Stimulated activated CD8-positive, alpha-beta memory T cell treated with anti-CD3 and anti-CD28 coated beads, Interleukin-4, amount 100 ng/mL, for 1 hour (primary cell): Measurements from ENCODE around the gene ARID1B.

Experiments used
- DNase-seq, 2 donors: peaks; one replicate each; pipeline ENCODE4 v3.0.0-alpha.2; 2020; ENCODE audit warnings: low read depth in 2 of 2, low spot score in 1 of 2

The ARID1B gene

DNA sequence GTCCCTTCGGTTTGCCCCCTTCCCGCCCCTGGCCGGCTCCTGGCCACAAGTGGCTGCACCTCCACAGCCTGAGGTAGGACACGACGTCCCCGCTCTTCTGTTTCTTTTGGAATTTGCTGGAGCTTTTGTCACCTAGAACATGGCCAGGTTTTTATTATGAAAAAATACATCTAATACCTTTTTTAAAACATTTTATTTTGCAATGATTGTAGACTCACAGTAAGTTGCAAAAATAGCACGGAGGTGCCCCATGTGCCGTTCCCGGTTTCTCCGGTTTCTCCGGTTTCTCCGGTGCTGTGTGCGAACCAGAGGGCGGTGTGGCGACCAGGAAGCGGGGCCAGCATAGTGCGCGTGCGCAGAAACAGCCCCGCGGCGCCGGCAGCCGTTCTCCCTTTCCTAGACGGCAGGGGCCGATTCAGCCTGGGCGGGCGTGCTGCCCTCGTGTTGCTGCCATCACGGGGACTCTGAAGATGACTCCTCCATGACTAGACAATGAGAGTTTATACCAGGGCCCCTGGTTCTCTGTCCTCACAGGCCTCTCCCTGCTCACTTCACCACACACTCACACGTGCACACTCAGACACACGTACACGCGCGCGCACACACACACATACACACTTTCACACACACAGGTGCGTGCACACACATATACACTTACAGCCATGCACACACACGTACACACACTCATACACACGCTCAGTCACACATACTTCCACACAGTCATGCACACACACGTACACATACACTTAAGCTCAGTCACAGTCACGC, 444.1 kb downstream of the ARID1B start:
- DNase-seq: peak; percentile 50 to 72

DNA sequence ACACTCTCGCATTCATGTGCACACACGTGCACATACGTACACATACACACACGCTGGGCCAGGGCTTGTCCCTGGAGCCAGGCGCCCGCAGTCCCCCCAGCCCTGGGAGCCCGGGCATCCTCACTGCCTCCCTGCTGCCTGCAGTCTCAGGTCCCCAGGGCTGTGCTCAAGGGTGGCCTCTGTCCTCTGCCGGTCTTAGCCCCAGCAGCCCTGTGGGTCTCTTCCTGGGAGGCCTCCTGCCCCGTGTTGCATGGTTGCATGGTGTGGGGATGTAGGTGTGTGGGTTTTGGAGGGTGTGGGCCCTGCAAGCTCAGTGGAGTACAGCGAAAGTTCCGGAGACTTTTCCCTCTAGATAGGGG, 444.6 kb downstream of the ARID1B start:
- DNase-seq: no peak

DNA sequence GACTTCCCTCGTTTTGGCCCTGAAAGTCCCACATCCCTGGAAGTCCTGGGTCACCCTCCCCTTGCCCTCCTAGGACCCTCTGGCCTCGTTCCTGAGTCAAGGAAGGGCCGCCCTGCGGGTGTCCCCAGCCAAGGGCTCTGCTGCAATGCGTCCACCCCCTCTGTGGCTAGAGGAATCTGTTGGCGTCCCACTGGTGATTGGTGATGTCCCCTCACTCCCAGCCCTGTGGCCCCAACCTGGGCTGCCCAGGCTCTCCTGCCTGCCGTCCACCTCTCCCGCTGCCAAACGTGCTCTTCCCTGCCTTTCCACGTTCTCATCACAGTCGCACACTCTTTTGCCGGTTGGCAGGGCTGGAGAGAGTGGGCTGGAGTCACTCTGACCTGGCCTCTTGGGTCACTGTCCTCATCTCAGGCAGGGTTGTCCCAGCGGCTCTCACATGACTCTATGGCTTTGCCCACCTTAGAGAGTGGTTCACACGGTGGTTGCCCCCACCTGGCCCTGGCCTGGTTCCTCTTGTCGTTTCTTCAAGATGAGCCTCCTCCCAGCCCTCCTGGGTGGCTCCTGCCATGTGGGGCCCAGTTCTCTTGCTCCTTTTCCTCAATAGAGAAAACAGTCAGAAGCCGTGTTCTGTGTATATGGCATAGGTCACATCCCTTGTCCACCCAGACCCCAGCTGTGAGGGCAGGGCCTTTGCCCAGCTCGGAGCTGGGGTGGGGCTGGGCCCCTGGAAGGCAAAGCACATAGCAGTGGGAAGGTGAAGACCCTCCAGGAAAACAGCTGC, 445.2 kb downstream of the ARID1B start:
- DNase-seq: no peak

DNA sequence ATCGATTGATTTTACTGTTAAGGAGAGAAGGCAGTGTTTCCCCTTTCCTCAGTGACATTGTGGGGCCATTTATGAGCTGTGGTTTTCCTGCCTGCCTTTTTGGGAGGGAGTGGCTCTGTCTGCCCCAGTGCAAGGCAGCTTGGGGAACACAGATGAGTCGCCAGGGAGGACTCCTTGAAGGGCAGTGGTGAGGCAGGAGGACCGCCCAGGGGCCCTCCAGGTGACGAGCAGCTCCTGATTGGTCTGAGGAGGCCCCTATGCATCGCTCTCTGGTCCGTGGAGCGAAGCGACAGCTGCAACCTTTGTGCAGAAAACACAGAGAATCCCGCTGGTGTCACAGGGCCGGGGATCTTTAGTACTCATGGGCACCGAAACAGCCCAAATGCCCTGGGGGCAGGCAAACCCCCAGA, 445.8 kb downstream of the ARID1B start:
- no peak for DNase-seq

DNA sequence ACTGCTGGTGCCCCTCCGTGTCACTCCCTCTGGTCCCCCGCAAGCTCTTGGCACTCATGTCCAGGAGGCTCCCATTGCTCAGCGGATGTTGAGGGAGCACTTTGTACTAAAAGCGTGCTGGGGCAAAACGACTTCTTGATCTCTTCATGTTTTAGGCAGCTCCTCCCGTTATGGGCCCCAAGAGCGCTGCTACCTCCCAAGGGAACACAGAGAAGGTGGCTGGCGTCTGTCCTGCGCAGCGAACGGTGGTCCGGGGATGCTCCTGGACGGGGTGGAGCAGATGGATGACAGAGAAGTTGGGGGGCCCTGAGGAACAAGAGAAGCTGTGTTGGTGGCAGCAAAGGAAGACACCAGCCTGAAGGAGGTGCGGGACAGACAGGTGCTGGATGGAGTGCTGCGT, 446.3 kb downstream of the ARID1B start:
- DNase-seq: no peak

DNA sequence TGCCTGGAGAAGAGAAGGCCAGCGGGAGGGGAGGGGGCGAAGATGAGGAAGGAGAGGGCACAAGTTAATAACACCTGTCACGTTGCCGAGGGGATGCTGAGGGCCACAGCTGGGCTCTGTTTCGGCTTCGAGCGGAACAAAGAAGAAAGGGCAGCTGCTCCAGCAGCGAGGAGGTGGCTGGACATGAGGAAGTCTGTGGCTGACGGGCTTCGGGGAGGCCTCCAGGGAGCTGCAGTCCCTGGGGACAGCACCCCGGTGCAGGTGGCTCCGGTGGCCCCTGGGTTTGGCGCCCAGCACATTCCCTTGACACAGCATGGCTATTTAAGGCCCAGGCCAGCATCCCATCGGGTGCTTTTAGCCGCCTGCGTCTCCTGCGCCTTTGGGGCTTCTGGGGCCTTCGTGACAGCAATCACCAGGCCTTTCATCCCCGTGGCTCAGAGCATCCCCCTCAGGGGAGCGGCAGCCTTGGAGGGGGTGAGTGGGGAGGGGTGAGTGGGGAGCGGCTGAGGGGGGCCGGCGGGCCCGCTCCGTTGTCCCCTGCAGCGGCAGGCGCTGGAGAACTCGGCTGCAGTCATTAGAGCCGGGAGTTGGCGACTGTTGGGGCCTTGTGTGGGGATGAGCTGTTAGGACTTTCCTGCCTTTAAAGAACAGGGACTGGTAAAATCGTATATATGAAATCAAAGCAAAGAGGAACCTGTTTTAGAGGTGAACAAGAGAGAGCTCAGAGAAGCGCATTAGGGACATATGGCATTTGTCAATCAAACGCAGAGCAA, 447.2 kb downstream of the ARID1B start:
- DNase-seq: no peak

DNA sequence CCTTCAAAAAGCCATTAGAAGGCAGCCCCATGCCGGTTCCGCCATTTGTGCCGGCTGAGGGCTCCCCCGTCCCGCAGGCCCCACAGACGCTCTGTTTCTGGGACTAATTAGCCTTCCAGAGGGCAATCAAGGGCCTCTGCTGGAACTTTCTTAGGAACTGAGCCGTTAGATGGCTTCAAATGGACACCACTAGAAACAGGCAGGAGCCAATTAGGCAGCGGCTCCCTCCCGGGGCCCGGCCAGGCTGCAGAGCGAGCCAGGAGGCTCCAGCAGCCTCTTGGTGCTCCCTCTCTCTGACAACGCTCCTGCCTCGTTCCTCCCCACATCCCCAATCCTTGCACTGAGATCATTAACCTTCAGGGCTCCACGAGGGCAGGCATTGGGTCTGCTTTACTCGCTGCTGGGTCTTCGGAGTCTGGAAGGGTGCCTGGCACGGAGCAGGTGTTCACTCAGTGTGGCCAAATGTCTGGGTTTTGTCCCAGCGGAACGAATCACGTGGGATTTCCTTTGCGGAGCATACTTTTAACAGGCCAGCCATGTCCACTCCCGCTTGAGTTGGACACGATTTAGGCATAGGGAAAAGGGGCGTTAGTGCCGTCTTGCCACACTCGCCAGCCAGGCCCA, 447.9 kb downstream of the ARID1B start:
- no peak for DNase-seq

DNA sequence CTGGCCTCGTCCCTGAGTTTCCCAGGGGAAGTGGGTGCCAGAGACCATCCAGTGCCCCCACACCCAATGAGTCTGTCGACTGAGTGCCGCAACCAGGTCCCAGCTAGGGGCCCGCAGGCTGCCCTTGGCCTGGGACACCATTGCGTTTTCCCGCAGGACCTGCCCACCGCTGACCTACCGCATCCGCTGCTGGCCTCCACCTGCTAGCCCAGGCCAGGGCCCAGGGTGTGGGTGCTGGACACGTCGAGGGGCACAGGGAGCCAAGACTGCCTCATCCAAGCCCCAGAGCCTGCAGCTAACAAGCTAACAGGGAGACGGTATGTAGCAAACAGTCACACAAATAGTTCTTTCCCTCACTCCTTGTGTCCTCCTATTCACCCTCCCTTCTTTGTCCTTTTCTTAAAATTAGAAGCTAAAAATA, 448.4 kb downstream of the ARID1B start:
- no peak for DNase-seq

DNA sequence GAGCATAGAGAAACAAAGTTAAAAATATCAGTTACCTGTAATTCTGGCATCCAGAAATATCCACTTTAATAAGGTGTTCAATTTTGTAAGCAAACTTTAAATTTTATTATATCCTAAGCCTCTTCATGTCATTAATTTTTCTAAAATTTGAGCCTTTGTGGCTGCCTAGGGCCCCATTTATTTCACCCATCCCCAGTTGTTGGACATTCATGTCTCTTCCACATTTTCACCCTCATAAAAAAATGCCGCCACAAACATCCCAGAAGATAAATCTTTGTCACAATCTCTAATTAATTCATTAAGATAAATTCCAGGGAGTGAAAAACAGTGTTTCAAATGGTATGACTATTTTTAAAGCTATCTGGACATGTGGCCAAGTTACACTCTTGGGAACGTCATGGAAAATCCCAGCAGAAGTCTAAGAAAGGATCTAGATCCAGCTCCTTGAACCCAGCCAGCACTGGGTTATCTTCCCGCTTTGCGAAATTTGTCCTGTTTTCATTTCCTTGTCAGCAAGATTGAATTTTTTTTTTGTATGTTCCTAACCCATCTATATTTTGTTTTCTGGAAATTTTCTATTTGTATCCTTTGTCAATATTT, 448.9 kb downstream of the ARID1B start:
- DNase-seq: no peak

DNA sequence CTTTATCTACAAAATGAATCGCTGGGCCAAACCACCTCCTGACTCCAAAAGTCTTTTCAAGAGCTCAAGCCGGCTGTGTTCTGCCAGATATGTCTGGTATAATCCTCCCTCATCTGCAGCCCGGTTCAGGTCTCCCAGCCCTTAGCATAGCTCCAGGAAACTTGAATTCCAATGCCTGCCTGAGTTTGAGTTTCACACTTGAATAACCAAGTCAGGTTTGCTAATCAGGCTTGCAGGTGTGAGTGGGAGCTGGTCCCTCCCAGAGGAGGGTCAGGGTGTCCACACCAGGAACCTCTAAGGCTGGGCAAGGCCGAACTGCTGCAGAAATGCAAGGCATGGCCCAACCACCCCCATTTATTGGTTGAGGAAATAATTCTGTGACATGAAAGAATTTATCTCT, 449.6 kb downstream of the ARID1B start:
- DNase-seq: no peak

DNA sequence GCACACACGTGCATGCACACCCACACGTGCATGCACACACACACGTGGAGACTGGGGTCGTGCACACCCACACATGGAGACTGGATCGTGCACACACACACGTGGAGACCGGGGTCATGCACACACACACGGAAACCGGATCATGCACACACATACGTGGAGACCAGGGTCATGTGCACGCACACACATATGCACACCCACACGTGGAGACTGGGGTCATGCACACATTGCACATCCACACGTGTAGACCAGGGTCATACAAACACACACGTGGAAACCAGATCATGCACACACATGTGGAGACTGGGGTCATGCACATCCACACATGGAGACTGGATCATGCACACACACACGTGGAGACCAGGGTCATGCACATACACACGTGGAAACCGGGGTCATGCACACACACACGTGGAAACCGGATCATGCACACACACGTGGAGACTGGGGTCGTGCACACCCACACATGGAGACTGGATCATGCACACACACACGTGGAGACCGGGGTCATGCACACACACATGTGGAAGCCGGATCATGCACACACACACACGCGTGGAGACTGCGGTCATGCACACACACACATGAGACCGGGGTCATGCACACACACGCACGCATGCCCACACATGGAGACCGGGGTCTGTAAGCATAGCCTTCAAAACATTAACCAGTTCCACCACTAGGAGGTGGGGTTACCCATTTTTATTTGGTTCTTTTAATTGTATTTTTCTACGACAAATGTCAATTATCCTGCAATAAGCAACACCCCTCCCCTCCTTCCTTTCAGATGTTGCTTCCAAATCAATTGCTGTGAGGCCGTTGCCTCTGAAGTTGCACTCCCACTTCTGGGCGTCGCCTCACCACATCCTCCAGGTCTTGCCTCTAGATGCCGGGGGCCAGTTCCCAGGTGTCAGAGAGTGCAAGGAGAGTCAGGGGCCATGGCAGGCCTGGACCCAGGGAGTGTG, 450.3 kb downstream of the ARID1B start:
- DNase-seq: no peak

DNA sequence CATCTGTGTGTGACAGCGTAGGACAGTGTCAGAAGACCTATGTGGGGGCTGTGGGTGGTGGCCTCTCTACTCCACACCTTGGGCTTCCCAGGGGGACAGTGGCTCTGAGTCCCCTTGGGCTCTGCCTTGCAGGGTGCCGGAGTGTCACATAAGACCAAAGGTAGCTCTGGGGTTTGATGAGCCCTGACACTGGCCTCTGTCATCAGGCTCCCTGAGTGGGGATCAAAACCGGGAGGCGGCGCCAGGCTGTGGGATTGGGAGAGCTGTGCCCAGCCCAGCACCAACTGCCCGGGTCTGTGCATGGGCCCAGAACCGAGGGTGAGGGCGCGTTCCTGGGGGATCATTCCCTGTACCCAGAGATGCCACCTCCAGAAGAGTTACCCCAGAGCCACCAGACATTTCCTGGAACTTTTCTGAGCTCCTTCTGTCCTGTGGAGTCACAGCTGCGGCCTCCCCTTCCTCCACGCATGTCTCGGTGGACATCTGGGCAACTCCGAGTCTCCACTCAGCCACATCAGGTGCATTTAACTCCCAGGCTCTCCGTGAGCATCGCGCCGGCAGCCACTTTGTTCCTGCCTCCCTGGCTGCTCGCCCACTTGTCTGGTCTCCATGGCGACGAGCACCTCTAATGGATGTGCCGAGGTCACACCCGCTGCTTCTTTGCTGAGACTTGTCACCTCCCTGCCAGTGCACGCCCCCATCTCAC, 451.4 kb downstream of the ARID1B start:
- no peak for DNase-seq

DNA sequence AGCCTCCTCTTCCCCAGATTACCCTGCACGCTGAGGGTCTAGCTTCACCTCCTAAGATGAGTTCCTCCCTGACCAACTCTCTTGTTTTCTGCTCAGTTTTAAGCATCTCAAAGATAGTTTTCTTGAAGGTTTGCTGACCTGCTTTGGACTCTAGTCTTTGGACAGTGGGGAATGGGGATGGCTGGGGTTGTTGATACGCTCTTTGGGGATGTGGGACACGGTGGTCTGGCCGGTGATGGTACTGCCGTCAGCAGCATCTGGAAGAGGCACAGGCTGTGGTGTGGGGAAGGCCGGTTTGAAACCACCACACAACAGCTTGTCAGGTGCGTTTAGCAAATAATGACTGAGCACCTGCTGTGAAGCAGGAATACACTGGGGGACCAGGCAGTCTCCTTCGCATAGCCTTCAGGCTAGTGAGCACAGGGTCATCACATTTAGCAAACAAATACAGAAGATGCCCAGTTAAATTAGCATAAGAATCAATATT, 452.0 kb downstream of the ARID1B start:
- no peak for DNase-seq

DNA sequence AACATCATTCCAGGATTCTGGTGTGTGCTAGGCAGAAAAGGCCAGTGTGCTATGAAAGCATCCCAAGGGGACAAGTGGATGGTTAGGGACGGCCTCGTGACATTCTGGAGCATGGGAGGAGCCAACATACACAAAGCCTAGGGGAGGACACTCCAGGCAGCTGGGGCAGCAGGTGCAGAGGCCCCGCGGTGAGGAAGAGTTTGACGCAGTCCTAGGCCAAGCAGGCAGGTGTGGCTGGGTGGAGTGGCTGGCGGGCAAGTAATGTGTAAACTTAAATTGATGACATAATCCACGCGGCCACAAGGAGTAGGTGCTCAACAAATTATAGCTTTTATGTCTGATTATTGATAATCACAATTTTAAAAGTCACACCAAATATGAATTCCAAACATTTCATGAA, 452.5 kb downstream of the ARID1B start:
- DNase-seq: no peak

DNA sequence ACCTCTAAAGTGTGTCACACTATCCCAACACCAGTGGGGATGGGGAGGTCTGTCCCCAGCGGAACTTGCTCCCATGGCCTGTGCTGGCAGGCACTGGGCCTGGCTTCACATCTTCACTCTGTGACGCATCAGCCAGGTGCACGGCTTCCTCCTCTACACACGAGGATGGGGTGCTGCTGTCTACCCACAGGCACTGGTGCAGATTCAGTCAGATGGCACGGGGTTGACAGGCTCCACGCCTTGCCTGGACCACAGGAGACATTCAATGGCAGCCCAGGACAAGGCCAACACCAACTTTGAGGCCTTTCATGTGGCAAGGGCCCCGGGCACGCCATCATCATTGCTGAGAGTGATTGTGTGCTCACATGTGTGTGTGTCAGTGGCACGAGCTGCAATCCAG, 453.7 kb downstream of the ARID1B start:
- no peak for DNase-seq

DNA sequence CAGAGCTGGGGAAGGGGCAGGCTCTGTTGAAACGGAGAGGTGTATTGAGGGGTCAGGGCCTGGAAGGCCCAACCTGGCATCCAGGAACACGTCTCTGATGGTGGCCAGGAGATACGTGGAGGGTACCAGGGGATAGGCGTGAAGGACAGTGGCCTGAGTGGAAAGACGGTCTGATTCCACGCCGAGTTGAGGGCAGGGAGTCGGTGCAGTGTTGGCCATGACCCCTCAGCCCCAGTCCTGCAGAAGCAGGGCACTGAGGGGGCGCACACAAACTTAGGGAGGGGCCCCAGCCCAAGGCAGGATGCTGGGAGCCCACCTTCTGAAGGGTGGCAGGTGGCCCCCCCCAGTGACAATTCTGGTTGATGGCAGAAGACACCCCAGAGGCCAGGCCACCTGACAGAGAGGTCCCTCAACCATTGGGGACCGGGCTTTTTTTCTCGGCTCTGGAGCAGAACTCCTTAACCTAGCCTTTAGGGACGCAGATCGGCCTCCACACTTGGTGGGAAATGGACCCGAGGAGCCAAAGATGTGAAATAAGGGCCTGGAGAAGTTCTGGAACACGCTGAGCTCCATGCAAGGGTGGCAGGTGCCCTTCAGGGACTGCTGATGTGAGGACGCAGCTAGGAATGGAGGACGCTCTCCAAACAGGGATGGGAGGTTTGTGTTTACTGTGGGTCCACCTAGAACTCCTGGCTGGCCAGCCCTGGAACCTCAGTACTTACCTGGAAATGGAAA, 455.1 kb downstream of the ARID1B start:
- DNase-seq: no peak

DNA sequence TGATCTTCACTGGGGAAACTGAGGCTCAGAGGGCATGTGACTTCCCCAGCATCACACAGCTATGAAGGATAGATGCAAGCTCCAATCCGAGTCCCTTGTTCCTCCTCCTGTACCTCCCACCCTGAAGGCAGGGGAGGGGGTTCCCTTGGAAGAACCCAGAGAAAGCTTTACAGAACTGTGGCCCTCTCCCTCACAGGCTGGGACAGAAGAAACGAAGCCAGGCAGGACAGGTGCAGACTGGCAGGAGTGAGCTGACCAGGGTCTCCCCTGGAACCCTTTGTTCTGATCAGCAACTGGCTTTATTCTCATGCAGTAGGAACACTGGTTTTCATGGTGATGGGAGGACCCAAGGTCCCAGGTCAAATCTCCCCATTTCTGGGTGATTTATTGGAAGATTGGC, 456.0 kb downstream of the ARID1B start:
- no peak for DNase-seq

DNA sequence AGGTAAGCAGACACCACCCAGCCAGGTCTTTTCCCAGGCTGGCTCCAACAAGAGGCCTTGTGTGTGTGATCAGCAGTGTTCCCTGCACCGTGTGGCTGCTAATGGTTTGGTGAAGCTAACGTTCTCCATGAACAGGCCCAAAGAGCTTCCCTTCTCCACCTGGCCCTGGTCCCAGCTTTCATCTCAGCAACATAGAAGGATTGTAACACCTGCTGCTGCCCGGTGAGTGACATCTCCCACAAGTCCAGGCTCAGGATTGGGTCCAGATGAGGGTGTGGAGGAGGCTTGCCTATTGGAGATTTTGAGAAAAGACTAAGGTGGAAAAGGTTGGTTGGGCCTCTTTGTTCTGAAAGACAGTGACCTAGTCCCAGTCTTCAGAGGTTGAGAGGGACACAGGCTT, 456.5 kb downstream of the ARID1B start:
- no peak for DNase-seq
